Fibroblast of lung (primary cell): ENCODE data around the gene OSM. TPM values are rescaled to one million over a fixed set of nuclear protein-coding genes. Genes with fewer than 3 reads are reported as not detected.

ENCODE experiments used
- DNase-seq, 2 donors: peaks; one replicate each; pipeline versions ENCODE4 v3.0.0 to v3.0.0-alpha.2; 2010; ENCODE audit warnings: low read depth in 2 of 2
- H2AFZ ChIP-seq: 2 replicates; pipeline ENCODE4 v1.5.1; 2012; ENCODE audit warnings: low read length, control low read depth, inconsistent platforms
- H3K27ac ChIP-seq: 2 replicates; pipeline ENCODE4 v1.5.1; 2011; ENCODE audit warnings: low read length, control low read depth; ENCODE audit not compliant: insufficient read depth
- H3K27me3 ChIP-seq: 2 replicates; pipeline ENCODE4 v1.5.1; 2011; ENCODE audit warnings: mild to moderate bottlenecking, low read length; ENCODE audit not compliant: control insufficient read depth, insufficient read depth
- H3K36me3 ChIP-seq: 2 replicates; pipeline ENCODE4 v1.5.1; 2011; ENCODE audit warnings: low read length; ENCODE audit not compliant: control insufficient read depth, insufficient read depth
- H3K4me1 ChIP-seq: 2 replicates; pipeline ENCODE4 v1.5.1; 2011; ENCODE audit warnings: low read length; ENCODE audit not compliant: control insufficient read depth, insufficient read depth; ENCODE audit errors: extremely low read depth
- H3K4me2 ChIP-seq: 2 replicates; pipeline ENCODE4 v1.5.1; 2011; ENCODE audit warnings: low read length, control low read depth; ENCODE audit not compliant: insufficient read depth; ENCODE audit errors: extremely low read depth
- H3K4me3 ChIP-seq, 4 experiments: fragments of 200-600 bp in 1 of 4; sonication (generic) in 1 of 4; replicated peaks in 1 of 4; 2 replicates each; pipeline ENCODE4 v1.5.1; 2011 to 2016; ENCODE audit warnings: low read length in 4 of 4, low read depth in 3 of 4, mild to moderate bottlenecking in 3 of 4, control low read depth in 2 of 4, inconsistent platforms in 1 of 4, mixed read lengths in 1 of 4; ENCODE audit not compliant: insufficient read depth in 1 of 4; ENCODE audit errors: control extremely low read depth in 1 of 4
- H3K79me2 ChIP-seq: 2 replicates; pipeline ENCODE4 v1.5.1; 2012; ENCODE audit warnings: mild to moderate bottlenecking, low read length, inconsistent platforms; ENCODE audit not compliant: control insufficient read depth, insufficient read depth
- H3K9ac ChIP-seq: 2 replicates; pipeline ENCODE4 v1.5.1; 2011; ENCODE audit warnings: mild to moderate bottlenecking, low read length, control low read depth; ENCODE audit not compliant: insufficient read depth
- H3K9me3 ChIP-seq: 2 replicates; pipeline ENCODE4 v1.5.1; 2012; ENCODE audit warnings: low read depth, low read length; ENCODE audit not compliant: control insufficient read depth, insufficient read depth
- H4K20me1 ChIP-seq: 2 replicates; pipeline ENCODE4 v1.5.1; 2011; ENCODE audit warnings: low read length; ENCODE audit not compliant: control insufficient read depth, insufficient read depth; ENCODE audit errors: extremely low read depth
- EZH2 ChIP-seq: IDR thresholded peaks from 2 replicates; pipeline ENCODE4 v1.5.1; 2012; ENCODE audit warnings: low read length, control low read depth, mild to moderate bottlenecking; ENCODE audit errors: missing control alignments
- polyA plus RNA-seq, 2 donors: library from polyadenylated mRNA; depleted of rRNA in 1 of 2; stranded (reverse) in 1 of 2; unstranded in 1 of 2; fragments of >200 nt; gene quantifications; 2 replicates each; pipeline ENCODE4 v1.2.1, GENCODE V29; 2011 to 2012; ENCODE audit warnings: missing spikeins in 1 of 2
- total RNA-seq: library from RNA; depleted of rRNA; stranded (reverse); fragments of >200 nt; gene quantifications from 2 replicates; pipeline ENCODE4 v1.2.1, GENCODE V29; 2014
- TF ChIP-seq, protein P1 (sequence below), 2 donors: IDR thresholded peaks in 1 of 2; conservative IDR thresholded peaks in 1 of 2; 1 replicate in 1 of 2; 2 replicates in 1 of 2; pipeline ENCODE4 v1.5.1; 2011 to 2012; ENCODE audit warnings: low read length in 2 of 2, control low read depth in 1 of 2, inconsistent platforms in 1 of 2, low read depth in 1 of 2, mild to moderate bottlenecking in 1 of 2

OSM gene
- total and polyA plus RNA-seq, 2 donors (not counting 1 experiment from before 2014, with no cell fraction given) = not detected

DNA sequence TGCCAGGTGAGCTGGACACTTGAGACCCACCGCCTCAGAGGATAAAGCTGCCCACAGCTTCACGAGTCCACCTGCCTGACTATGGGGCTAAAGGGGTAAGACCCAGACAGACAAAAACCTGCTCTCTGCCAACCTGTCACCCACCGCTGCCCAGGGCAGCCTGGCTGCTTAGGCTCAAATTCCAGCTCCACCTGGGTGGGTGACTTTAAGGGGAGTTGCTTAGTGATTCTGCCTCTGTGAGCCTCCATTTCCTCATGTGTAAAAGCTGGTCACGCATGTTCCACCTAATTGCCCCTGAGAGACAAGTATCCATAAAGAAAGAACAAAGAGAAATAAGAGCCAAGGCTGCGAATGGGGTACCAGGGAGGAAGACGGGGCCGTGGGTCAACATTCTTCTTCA, 26.4 kb upstream of the OSM start:
- Histone ChIP-seq H3K4me1 (peaks cover 15% of the 10 kb centered on the region), H3K27ac (no peak overlapping the region), H2AFZ (no peak overlapping the region), H3K4me3 (no peak overlapping the region), H3K9ac (no peak overlapping the region), H4K20me1 (no peaks in the 10 kb centered on the region), H3K9me3 (no peaks in the 10 kb centered on the region), H3K27me3 (no peaks in the 10 kb centered on the region), H3K36me3 (peaks cover 16% of the 10 kb centered on the region), H3K4me2 (no peak overlapping the region), H3K79me2 (no peaks in the 10 kb centered on the region)
- DNase-seq = no peak
- no peak for TF ChIP-seq EZH2
- TF ChIP-seq, protein P1, sequence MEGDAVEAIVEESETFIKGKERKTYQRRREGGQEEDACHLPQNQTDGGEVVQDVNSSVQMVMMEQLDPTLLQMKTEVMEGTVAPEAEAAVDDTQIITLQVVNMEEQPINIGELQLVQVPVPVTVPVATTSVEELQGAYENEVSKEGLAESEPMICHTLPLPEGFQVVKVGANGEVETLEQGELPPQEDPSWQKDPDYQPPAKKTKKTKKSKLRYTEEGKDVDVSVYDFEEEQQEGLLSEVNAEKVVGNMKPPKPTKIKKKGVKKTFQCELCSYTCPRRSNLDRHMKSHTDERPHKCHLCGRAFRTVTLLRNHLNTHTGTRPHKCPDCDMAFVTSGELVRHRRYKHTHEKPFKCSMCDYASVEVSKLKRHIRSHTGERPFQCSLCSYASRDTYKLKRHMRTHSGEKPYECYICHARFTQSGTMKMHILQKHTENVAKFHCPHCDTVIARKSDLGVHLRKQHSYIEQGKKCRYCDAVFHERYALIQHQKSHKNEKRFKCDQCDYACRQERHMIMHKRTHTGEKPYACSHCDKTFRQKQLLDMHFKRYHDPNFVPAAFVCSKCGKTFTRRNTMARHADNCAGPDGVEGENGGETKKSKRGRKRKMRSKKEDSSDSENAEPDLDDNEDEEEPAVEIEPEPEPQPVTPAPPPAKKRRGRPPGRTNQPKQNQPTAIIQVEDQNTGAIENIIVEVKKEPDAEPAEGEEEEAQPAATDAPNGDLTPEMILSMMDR (conservative IDR thresholded peaks at IDR 0.05 in 1 of 2, IDR thresholded peaks at IDR 0.05 in 1 of 2; ENCODE audit: low read depth in 1 of 2, low read length in 2 of 2) = no peak

DNA sequence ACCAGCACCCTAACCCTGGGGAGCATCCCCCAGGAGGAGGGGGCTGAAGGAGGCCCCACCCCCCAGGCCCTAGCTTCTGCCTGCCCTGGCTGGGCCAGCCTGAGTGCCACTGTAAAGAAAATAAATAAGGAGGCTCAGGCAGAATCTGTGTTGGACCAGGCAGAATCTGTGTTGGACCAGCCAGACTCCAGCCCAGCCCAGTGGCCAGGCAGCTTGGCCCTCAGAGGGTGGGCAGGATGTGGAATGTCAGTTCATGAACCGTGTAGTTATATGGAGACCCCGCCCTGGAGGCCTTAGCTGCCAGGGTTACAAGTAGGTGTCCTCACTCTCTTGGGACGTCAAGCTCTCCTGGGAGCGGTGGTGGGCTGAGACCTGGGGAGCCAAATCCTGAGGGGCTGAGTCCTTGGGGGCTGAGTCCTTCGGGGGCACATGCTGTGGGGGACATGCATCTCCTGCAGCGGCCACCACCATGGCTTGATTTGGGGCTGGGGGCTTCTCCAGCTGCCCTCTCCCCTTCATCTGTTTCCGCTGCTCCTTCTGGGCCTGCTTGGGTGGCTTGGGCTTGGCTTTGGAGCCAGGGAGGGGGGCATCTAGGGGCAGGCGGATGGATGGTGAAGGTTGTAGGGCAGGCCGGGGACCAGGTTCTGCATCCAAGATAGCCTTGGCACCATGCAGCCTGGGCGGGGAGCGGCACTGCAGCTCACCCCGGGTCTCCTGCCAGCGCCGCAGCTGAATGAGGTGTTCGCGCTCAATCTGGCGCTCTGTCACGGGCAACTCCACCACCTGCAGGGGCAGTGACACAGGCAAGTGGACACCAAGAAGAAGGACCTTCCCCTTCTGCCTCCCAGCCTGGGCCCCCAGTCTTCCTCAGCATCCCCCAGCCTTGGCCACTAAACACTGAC, 25.7 kb upstream of the OSM start:
- Histone ChIP-seq H4K20me1 (no peaks in the 10 kb centered on the region), H3K4me2 (no peak overlapping the region), H3K4me1 (peaks cover 15% of the 10 kb centered on the region), H3K79me2 (no peaks in the 10 kb centered on the region), H3K4me3 (no peak overlapping the region), H3K27me3 (no peaks in the 10 kb centered on the region), H3K9ac (no peak overlapping the region), H3K36me3 (peaks cover 13% of the 10 kb centered on the region), H3K9me3 (no peaks in the 10 kb centered on the region), H3K27ac (no peak overlapping the region), H2AFZ (no peak overlapping the region)
- no peak for DNase-seq
- TF ChIP-seq, protein P1 (conservative IDR thresholded peaks at IDR 0.05 in 1 of 2, IDR thresholded peaks at IDR 0.05 in 1 of 2; ENCODE audit: low read depth in 1 of 2, low read length in 2 of 2) = no peak
- no peak for TF ChIP-seq EZH2

DNA sequence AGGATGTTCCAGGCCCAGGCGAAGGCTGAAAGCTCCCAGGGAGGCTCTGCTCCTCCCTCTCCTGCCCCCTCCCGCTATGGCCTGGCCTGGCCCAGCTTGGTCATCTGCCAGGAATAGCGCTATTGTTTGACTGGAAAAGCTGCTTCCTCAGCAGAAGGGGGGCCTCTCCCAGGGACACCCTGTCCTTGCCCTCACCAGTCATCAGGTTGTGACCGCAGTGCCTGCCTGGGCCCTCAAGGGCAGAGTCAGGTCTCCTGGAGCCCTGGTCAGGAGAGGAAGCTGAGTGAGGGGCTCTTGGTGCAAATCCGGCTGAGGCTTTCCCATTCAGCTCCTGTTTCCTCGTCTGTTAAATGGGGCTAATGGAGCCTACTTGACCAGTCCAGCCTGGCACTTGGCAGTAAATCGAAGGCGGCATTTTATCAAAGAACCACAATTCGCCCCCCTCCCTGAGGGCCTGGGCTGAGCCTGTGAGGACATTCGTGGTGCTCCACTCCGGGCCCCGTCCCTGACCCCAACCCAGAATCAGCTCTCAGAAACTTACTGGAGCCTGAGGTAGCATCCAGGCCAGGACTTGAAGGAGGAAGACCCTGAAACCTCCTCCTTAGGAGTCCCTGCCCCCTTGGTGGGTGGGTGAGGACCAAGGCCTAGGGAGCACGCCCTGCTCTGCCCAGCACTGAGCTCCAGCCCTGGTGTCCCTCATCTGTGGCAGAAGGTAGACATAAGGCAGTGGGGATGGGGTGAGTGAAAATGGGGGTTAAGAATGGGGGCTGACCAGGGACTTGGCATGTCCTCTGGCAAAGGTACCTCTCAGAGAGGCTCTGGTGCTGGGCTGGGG, 24.6 kb upstream of the OSM start:
- H4K20me1 ChIP-seq = no peaks in the 10 kb centered on the region

More for the DNA sequence above, 24.6 kb upstream of the OSM start:
- Histone ChIP-seq H2AFZ (no peak overlapping the region), H3K4me1 (peaks cover 15% of the 10 kb centered on the region), H3K4me3 (no peak overlapping the region), H3K9ac (no peak overlapping the region), H3K79me2 (no peaks in the 10 kb centered on the region), H3K9me3 (no peaks in the 10 kb centered on the region), H3K4me2 (no peak overlapping the region), H3K27me3 (no peaks in the 10 kb centered on the region), H3K27ac (peak overlapping the region; percentile 17), H3K36me3 (peaks cover 13% of the 10 kb centered on the region)
- TF ChIP-seq, protein P1 (conservative IDR thresholded peaks at IDR 0.05 in 1 of 2, IDR thresholded peaks at IDR 0.05 in 1 of 2; ENCODE audit: low read depth in 1 of 2, low read length in 2 of 2) = no peak
- TF ChIP-seq EZH2 = no peak
- peak; percentile 39 to 69 for DNase-seq
